ENCODE data around the gene BMPR1B. TPM values are rescaled to one million over a fixed set of nuclear protein-coding genes. Genes with fewer than 3 reads are reported as not detected.

The BMPR1B gene
- total RNA-seq, 2 experiments from 2014 or later: not detected

DNA sequence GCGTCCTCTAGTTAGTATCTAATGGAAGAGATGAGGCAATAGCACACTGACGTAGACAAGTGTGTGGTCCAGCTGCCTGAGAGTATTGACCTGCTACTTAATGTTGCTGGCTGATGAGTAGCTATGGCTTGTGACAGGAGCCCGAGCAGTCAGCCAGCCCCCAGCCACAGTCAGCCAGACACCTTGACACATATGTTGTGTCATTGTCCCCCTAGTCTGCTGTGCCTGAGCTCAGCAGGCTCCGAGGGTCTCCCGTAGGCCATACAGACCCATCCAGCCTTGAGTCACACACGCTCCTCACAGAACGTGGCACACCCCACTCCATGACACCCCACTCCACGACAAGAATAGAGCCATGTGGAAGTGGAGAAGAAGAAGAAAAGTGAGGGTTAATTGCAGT is 428.9 kb downstream of the BMPR1B start:
- ChIA-PET CTCF (interaction anchor here (0.7 kb wide), 1 partner anchor 59 kb away, joined by 3 read pairs; no protein-coding TSS in a partner anchor), POLR2A (no interaction called here)
- Mint-ChIP-seq H3K27ac (no peak overlapping the region), H3K9me3 (ENCODE audit: low read depth) (no peaks in the 10 kb centered on the region), H3K36me3 (ENCODE audit: low read depth) (no peaks in the 10 kb centered on the region), H3K27me3 (no peaks in the 10 kb centered on the region), H3K4me1 (peaks cover 16% of the 10 kb centered on the region), H3K4me3 (no peak overlapping the region)
- no peak for ATAC-seq
- intact Hi-C loops (cut with DNase I, micrococcal nuclease): no loop called here
- no peak for DNase-seq

DNA sequence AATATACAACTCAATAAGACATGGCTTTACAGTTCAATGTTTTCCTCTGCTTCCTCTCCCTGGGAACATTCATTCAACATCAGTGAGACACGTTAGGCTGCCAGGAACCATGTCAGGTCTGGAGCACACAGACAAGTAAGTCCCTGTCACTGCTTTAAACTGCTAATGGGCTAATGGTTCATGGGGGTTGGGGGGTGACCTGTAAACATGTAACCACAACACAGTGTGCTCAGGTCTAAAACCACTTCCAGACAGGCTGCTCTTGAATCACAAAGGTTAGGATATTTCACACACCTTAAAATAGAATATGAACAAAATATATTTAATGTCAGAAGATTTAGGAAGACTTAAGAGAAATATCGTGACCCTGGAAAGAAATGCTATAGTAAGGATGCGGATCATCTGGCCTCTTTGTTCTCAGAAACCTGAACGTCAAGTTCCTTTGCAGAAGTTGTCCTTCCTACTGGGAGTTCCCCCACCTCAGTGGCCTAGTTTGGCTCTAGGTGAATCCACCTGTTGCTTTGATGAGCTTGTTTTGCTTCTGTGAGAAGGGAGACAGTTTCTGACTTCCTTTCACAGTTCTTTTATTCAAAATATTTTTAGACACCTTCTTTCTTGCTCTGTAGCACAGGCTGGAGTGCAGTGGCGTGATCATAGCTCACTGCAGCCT is 431.1 kb downstream of the BMPR1B start:
- no peaks in the 10 kb centered on the region for H3K9me3 Mint-ChIP-seq (ENCODE audit: low read depth)
- intact Hi-C loops (cut with DNase I, micrococcal nuclease): no loop called here
- DNase-seq: no peak
- H3K27me3 Mint-ChIP-seq: no peaks in the 10 kb centered on the region
- no peak overlapping the region for H3K27ac Mint-ChIP-seq
- ATAC-seq: no peak
- ChIA-PET POLR2A (no interaction called here), CTCF (no interaction called here)
- H3K4me3 Mint-ChIP-seq: no peak overlapping the region
- peaks cover 21% of the 10 kb centered on the region for H3K4me1 Mint-ChIP-seq
- no peaks in the 10 kb centered on the region for H3K36me3 Mint-ChIP-seq (ENCODE audit: low read depth)

DNA sequence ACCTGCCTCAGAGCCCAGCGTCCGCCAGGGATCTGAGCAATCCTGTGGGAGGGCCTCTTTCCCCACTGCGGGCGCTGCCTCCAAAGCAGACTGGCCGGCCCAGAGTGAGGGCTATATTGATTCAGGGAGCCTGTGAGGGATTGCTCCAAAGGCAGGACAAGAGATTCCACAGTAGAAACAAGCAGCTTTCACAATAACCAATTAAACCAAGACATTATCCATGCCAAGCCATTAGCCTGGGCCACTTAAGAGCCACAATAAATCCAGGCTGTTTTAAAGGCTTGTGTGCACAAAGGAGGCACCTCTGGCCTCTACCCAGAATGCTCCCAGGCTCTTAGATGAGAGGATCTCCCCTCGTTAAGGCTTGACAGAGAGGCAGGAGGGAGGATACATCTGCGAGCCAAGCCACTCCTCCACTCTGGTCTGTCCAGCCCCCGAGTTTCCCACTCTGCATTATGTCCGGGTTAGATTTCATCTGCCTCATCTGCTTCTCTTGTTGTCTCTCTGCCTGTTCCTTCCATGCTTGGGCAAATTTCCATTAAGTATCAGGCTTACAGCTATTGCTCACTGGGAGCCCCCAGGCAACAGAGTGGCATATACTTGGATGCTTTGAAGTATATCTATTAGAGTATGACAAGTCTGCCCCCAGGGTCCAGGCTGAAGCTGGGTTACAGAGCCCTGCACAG is 433.1 kb downstream of the BMPR1B start:
- no peaks in the 10 kb centered on the region for H3K9me3 Mint-ChIP-seq (ENCODE audit: low read depth)
- no peak overlapping the region for H3K27ac Mint-ChIP-seq
- ATAC-seq: no peak
- ChIA-PET POLR2A (no interaction called here), CTCF (no interaction called here)
- no peaks in the 10 kb centered on the region for H3K36me3 Mint-ChIP-seq (ENCODE audit: low read depth)
- DNase-seq: no peak
- H3K4me1 Mint-ChIP-seq: peaks cover 23% of the 10 kb centered on the region
- no peak overlapping the region for H3K4me3 Mint-ChIP-seq
- no peaks in the 10 kb centered on the region for H3K27me3 Mint-ChIP-seq
- intact Hi-C loops (cut with DNase I, micrococcal nuclease): no loop called here

DNA sequence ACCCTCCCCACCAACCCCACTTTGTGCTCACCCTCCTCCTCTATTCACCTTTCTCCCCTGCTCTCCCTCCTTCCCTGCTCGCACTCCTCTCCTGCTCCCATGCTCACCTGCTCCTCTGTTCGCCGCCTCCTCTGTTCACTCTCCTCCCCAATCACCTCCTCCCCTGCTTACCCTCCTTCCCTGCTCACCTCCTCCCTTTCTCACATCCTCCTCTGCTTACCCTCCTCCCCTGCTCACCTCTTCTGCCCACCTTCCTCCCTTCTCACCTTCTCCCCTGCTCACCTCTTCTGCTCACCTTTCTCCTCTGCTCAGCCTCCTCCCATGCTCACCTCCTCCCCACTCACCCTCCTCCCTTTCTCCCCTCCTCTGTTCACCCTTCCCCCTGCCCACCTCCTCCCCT is 433.8 kb downstream of the BMPR1B start:
- no peak overlapping the region for H3K4me3 Mint-ChIP-seq
- no peaks in the 10 kb centered on the region for H3K27me3 Mint-ChIP-seq
- ChIA-PET CTCF (no interaction called here), POLR2A (no interaction called here)
- intact Hi-C loops (cut with DNase I, micrococcal nuclease): no loop called here
- DNase-seq: no peak
- no peak for ATAC-seq
- no peaks in the 10 kb centered on the region for H3K9me3 Mint-ChIP-seq (ENCODE audit: low read depth)
- H3K36me3 Mint-ChIP-seq (ENCODE audit: low read depth): no peaks in the 10 kb centered on the region
- H3K4me1 Mint-ChIP-seq: peaks cover 23% of the 10 kb centered on the region
- no peak overlapping the region for H3K27ac Mint-ChIP-seq

DNA sequence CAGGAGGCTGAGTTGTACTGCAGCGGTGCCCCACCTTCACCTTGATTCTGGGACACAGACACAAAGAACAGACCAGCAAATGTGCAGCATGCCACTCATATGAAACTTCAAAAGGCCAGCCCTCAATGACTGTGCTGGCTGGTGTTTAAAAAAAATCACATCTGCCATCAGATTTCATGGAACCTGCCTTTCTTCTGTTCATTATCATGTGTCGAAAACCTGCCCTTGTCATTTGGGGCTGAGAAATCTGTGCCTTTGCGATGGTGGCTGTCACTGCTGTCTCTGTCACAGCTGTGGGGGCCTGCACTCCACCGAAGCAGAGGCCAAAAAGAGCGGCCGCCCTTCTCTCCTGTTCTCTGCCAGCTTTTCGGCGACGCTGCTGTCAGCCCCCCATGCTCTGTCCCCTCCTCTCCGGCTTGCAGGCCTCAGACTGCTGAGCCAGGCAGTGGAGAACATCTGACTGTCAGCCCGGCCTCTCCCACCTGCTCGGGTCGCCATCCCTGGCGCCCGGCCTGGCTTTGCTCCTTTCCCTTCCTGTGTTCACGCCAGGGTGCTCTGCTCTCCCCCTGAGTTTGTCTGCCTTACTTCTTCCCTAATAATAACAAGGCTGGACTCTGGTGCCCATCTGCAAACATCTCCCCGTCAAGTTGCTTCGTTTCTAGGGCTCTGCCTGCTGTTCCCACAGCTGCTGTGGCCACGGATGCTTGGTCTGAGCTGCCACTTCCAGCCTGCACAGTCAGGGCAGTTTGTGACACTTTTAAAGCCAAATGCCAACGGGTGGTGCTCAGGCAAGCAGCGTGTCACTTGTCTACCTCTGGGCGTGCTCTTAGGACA is 435.9 kb downstream of the BMPR1B start:
- no peak overlapping the region for H3K27ac Mint-ChIP-seq
- intact Hi-C loops (cut with DNase I, micrococcal nuclease): no loop called here
- POLR2A ChIA-PET: no interaction called here
- no peak for DNase-seq
- no peaks in the 10 kb centered on the region for H3K27me3 Mint-ChIP-seq
- CTCF ChIA-PET: no interaction called here
- no peaks in the 10 kb centered on the region for H3K9me3 Mint-ChIP-seq (ENCODE audit: low read depth)
- ATAC-seq: no peak
- H3K4me1 Mint-ChIP-seq: peaks cover 18% of the 10 kb centered on the region
- H3K4me3 Mint-ChIP-seq: no peak overlapping the region
- H3K36me3 Mint-ChIP-seq (ENCODE audit: low read depth): no peaks in the 10 kb centered on the region

DNA sequence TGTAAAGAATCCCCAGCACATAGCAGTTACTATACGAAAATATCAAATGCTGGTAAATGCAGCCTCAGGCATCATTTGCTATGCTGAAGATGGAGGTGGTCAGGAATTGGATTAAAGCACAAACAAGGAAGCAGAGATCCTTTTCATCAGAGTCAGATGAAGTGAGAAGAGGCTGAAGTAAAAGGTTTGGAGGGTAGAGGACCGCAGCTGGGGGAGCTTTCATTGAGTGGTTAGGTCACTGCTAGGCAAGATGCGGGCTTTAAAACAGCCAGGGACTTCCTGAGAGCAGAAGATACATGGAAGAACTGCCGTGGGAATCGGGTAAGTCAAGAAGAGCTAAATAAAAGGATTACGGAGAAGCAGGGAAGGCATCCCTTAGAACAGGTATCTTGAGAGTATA is 439.6 kb downstream of the BMPR1B start:
- intact Hi-C loops (cut with DNase I, micrococcal nuclease): no loop called here
- Mint-ChIP-seq H3K4me3 (no peak overlapping the region), H3K27me3 (no peaks in the 10 kb centered on the region), H3K36me3 (ENCODE audit: low read depth) (no peaks in the 10 kb centered on the region), H3K27ac (no peak overlapping the region), H3K9me3 (ENCODE audit: low read depth) (no peaks in the 10 kb centered on the region), H3K4me1 (peaks cover 7% of the 10 kb centered on the region)
- CTCF ChIA-PET: no interaction called here
- DNase-seq (no peak), ATAC-seq (peak; percentile 23)
- POLR2A ChIA-PET: no interaction called here

DNA sequence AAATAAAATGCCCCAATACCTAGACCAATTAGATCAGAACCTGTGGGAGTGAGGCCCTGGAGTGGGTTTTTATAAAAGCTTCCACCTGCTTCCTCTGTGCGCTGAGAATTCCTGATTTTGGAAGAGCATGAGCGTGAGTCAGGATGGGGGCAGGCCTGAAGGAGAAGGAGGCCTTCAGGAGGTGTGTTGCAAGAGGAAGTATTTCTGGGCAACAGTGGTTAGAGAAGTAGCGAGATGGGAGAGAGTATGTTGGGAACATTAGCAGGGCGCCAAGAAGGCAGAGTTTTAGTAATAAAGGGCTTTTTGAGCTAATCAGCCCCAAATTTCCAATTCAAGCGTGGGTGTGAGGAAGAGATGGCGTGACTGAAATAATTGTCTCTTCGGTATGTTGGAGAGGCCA is 441.2 kb downstream of the BMPR1B start:
- intact Hi-C loops (cut with DNase I, micrococcal nuclease): no loop called here
- Mint-ChIP-seq H3K36me3 (ENCODE audit: low read depth) (no peaks in the 10 kb centered on the region), H3K4me3 (no peak overlapping the region), H3K27ac (no peak overlapping the region), H3K27me3 (no peaks in the 10 kb centered on the region), H3K9me3 (ENCODE audit: low read depth) (no peaks in the 10 kb centered on the region), H3K4me1 (peaks cover under 1% of the 10 kb centered on the region)
- ChIA-PET POLR2A (no interaction called here), CTCF (interaction anchor here (0.7 to 0.8 kb wide), 2 partner anchors 373 to 1332 kb away, joined by 3 to 4 read pairs; no protein-coding TSS in a partner anchor)
- no peak for ATAC-seq
- DNase-seq: no peak

DNA sequence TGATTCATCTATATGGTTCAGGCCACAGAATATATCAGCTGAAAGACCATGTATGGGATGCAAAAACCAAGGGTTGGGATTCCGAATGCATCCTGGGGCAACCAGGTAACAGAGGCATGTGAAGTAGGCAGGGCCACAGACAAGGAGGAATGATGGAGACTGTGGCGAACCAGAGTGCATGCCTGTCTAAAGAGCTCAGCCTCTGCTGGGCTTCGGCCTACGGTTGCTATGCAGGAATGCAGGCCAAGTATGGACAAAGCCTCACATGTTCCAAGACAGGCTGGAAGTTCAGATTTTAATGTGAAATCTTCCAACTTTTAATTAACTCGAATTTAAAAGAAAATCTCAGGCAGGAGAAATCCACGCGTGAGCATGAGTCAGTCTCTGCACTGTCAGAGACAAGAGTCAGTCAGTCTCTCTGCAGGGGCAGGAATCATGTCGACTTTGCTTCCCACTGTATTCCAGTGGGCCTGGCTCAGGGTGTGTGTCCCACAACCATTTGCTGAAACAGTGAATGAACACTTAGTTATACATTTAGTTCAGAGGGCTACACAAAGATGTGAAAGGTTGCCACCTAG is 446.6 kb downstream of the BMPR1B start:
- no peak overlapping the region for H3K4me3 Mint-ChIP-seq
- no peak overlapping the region for H3K27ac Mint-ChIP-seq
- no peaks in the 10 kb centered on the region for H3K4me1 Mint-ChIP-seq
- ATAC-seq (no peak), DNase-seq (no peak)
- ChIA-PET CTCF (no interaction called here), POLR2A (no interaction called here)
- no peaks in the 10 kb centered on the region for H3K27me3 Mint-ChIP-seq
- no peaks in the 10 kb centered on the region for H3K9me3 Mint-ChIP-seq (ENCODE audit: low read depth)
- no peaks in the 10 kb centered on the region for H3K36me3 Mint-ChIP-seq (ENCODE audit: low read depth)
- intact Hi-C loops (cut with DNase I, micrococcal nuclease): no loop called here

DNA sequence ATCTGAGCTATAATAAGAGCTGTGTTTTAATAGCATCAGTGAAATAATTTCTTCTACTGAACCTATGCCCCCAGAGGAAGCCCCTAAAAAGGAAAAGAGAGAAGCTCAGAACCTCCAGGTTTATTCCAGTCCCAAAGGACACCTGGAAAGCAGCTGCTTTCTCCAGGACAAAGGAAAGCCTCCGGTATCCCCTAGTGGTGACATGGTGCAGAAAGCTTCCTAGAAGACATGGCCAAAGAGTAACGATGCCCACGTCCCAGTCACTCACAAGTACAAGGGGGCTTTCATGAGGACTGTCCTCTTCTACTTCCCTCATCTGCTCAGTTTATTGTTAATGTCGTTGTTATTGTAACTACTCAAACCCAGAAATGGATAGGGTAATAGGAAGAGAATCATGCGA is 447.1 kb downstream of the BMPR1B start:
- DNase-seq (no peak), ATAC-seq (no peak)
- H3K4me3 Mint-ChIP-seq: no peak overlapping the region
- no peaks in the 10 kb centered on the region for H3K9me3 Mint-ChIP-seq (ENCODE audit: low read depth)
- ChIA-PET POLR2A (no interaction called here), CTCF (no interaction called here)
- no peak overlapping the region for H3K27ac Mint-ChIP-seq
- H3K36me3 Mint-ChIP-seq (ENCODE audit: low read depth): no peaks in the 10 kb centered on the region
- H3K27me3 Mint-ChIP-seq: no peaks in the 10 kb centered on the region
- intact Hi-C loops (cut with DNase I, micrococcal nuclease): no loop called here
- no peaks in the 10 kb centered on the region for H3K4me1 Mint-ChIP-seq
